Sigmoid colon (tissue), 4 donors: ENCODE measurements around the gene PODXL2.

Experiments used
- CTCF ChIP-seq, 4 experiments: fragments of 450-650 bp in 3 of 4; fragments of 200-600 bp in 1 of 4; IDR thresholded peaks; one replicate each; pipeline ENCODE4 v1.5.1; 2016 to 2019; ENCODE audit warnings: antibody characterized with exemption in 4 of 4, mild to moderate bottlenecking in 3 of 4, moderate library complexity in 2 of 4
- EP300 ChIP-seq, 4 donors: sonication (generic); formaldehyde crosslinking; IDR thresholded peaks; one replicate each; pipeline ENCODE4 v1.6.1; 2017; ENCODE audit warnings: antibody characterized with exemption in 4 of 4
- POLR2A ChIP-seq, 2 donors: fragments of 450-650 bp; IDR thresholded peaks; one replicate each; pipeline ENCODE4 v1.6.1; 2016; ENCODE audit warnings: antibody characterized with exemption in 2 of 2, mild to moderate bottlenecking in 2 of 2, moderate library complexity in 2 of 2
- POLR2AphosphoS5 ChIP-seq, 4 donors: sonication (generic); formaldehyde crosslinking; IDR thresholded peaks; one replicate each; pipeline ENCODE4 v1.6.1; 2017; ENCODE audit warnings: antibody characterized with exemption in 4 of 4

DNA sequence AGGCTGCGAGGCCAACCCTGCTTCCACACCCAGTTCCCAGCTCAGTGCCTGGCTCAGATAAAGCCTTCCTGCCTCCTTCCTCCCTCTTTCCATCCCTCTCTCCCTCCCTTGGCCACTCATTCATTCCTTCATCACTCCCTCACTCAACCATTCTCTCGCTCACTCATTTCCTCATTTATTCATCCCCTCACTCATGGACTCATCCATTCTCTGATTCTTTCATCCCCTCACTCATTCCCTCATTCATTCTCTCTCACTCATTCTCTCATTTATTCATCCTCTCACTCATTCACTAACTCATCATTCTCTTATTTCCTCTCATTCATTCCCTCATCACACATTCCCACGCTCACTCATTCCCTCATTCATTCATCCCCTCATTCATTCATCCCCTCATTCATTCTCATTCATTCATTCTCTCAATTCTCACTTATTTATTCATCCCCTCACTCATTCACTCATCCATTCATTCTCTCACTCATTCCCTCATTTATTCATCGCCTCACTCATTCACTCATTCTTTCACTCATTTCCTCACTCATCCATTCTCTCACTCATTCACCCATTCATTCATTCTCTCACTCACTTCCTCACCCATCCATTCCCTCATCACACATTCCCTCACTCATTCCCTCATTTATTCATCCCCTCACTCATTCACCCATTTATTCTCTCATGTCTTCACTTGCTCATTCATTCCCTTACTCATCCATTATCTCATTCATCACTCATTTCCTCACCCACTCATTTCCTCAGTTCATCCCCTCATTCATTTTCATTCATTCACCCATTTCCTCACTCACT is 56.9 kb downstream of the PODXL2 start:
- TF ChIP-seq CTCF (IDR thresholded peaks at IDR 0.05) (no peak), POLR2AphosphoS5 (IDR thresholded peaks at IDR 0.05) (no peak), EP300 (IDR thresholded peaks at IDR 0.05) (no peak), POLR2A (IDR thresholded peaks at IDR 0.05) (no peak)
